Skeletal muscle cell (primary cell): ENCODE measurements around the gene SNX1.

Experiments
- DNase-seq: peaks from one replicate; pipeline ENCODE4 v3.0.0-alpha.2; 2010; ENCODE audit warnings: low read depth
- H3K4me3 ChIP-seq: 2 replicates; pipeline ENCODE4 v1.5.1; 2011; ENCODE audit warnings: low read depth, mild to moderate bottlenecking, control low read depth, low read length, moderate library complexity

The SNX1 gene

DNA sequence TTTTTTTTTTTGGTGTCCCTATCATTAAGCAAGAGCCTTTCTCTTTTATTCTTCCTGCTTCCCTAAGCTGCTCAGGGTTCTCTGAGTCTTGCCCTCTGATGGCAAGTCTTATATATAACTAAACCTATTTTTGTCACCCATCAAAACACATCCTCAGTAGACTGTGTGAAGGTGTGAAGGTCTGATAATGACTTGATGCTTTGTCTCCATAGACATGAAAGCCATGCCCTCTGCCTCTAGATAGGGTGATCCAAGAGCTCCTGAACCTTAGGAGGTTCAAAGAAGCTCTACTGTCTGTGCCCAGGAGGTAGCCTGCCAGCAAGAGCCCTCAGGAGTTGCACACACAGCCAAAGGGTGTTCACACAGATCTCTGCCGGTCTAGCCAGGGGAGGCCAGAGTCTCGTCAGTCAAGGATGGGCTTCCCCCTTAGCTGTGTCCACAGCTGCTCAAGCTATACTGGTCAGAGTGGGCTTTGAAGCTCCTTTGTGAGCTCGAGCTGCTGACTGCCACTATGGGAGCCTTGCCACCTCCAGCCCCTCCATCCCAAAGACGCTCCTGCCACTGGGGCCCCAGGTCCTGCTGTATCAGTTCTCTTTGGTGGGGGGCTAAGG, 42.7 kb downstream of the SNX1 start:
- DNase-seq: no peak
- no peak overlapping the region for H3K4me3 ChIP-seq

DNA sequence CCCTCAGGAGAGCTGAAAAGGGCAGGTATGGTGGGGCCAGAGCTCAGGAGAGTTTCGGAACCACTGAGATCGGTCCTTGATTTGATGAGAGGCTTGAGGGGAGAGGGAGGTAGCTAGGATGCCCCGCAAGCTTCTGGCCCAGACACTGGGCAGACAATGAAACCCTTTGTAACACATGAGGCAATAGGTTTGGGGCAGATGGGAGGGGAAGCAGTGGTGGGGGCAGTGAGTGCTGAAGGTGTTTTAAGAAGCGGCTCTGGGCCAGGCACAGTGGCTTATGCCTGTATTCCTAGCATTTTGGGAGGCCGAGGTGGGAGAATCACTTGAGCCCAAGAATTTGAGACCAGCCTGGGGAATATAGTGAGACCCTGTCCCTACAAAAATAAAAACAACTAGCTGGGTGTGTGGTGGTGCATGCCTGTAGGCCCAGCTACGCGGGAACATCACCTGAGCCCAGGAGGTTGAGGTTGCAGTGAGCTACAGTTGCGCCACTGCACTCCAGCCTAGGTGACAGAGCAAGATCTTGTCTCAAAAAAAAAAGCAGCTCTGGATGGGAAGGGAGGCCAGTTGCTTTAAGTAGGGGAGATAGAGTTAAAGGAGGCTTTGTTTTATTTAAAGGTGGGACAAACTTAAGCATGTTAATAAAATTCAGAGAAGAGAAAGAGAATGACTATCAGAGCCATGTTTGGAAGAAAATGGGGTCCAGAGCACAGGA, 46.2 kb downstream of the SNX1 start:
- DNase-seq: no peak
- no peak overlapping the region for H3K4me3 ChIP-seq

DNA sequence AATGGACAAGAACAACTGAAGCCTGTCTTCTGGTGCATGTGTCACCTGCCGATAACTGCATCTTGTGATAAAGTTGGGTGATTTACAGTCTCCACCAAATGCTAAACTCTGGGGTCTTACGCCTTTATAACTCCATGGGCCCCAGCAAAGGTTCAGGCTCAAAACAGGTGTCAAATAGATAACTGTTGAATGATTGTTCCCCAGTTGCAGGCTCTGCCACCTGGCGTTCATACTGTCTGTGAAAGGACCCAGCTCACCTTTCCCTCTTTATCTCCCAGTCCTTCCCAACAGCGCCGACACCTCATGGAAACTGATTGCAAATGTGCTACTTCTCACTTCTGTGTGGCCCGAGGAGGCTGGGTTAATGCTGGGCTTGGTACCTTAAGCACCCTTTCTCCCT, 47.5 kb downstream of the SNX1 start:
- DNase-seq: no peak
- H3K4me3 ChIP-seq: no peak overlapping the region

DNA sequence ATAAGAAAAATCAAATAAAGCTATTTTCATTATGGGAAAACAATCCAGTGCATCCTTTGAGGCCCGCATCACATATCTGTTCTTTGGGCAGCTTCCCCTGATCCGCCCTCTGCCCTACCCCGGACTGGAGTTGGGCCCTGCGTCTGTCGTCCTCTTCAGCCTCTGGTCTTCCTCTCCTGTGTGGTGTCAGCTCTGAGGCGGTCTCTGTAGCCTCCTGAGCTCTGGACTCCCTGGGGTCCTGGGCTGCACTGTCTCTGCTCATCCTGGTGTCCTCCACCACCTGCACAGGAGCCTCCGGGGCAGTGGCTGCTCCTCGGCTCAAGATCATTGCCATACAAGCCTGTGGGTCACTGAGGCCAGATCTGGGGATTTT, 48.4 kb downstream of the SNX1 start:
- no peak for DNase-seq
- no peak overlapping the region for H3K4me3 ChIP-seq

DNA sequence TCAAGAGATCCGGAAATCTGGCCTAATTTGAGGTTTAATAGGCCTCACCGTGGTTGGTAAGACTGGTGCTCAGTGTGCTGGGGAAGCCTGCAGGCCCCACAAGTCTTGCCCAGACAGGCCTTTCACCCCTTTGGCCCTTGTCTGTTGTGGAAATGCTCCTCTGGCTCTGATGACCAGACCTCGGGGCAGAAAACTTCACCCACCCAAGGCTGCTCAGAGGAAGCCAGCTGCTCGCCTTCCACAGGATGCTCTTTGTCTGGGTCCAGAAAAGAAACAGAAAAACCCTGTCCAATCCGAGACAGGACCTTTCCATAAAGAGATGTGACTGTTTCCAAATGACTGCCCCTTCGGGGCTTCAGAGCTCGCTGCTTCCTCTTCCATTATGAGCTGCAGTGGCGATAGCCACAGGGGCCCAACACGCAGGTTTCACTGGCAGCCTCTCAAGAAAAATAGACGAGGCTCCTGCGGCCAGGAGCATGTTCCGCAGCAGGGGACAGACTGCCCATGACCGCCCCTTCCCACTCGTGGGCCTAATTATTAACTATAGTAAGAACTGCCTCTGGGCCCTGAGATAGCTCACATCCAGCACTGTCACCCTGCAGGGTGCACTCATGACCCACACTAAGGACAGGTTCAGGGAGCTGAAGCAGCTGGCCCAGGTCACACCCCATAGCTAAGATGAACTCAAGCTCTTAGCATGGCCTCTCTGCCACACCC, 48.9 kb downstream of the SNX1 start:
- H3K4me3 ChIP-seq: no peak overlapping the region
- DNase-seq: no peak

DNA sequence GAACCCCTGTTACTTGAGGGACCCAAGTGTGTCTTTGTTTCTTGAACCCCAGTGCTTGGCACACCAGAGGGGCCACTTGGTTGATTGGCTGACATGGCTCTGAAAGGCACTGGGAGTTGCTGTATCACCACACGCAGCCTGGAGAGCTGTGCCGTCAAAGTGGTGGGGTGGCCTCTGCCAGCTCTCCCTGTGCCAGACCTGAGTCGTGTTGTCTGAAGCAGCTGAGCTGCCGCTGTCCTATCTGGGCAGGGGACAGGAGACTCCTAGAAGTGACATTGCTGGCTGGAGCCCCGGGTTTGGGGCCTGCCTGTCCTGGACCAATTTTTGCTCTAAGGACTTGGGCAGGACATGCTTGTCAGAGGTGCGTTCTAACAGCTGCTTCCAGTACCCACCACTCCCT, 50.3 kb downstream of the SNX1 start:
- DNase-seq: no peak
- H3K4me3 ChIP-seq: no peak overlapping the region

DNA sequence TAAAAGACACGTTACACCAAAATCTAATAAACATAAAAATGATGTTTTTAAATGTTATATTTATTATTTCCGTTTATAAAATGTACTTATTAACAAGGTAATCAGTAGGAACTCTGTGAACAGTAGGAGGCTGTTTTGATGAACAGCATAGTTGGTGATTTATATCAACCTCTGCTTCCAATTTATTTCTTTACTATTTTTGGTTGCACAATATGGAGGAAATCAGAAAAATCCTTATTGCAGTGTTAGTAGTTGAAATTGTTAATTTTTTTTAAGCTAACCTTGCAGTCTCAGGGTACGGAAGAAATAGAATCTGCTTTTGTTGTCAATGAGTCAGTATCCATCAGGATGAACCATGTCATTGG, 50.7 kb downstream of the SNX1 start:
- DNase-seq: no peak
- H3K4me3 ChIP-seq: no peak overlapping the region

DNA sequence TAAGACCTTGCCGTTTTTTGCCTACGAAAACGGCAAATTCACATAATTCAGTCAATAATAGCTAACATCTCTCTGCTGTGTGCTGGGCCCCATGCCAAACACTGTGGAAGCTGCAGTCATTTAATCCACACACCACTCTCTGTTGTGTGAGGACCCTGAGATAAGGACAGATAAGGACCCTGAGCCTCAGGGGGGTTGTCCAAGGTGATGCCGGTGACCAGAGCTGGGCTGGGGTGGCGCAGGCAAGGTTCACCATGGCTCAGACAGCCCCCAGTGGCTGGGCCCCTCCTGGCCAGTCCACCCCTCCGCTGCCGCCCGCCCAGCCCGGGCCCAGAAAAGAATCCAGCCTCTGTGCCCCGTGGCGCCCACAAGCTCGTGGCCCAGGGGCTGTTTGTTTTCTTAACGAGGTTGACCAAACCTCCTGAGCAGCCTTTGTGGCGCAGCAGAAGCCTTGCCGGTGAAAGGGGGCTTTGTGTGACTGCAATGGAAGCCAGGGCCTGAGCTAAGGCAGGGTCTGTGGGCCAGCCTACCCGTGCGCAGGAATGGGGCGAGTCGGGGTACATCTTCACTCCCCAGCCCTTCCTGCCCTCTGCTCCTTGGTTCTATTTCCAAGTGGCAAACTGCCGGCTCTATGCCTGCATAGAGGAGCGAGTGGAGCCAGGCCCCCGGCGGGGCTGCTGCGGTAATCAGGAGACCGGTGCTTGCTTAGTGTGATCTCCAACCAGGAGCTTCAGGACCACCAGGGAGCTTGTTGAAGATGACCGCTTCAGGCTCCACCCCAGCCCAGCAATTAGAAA, 51.3 kb downstream of the SNX1 start:
- H3K4me3 ChIP-seq: no peak overlapping the region
- no peak for DNase-seq

DNA sequence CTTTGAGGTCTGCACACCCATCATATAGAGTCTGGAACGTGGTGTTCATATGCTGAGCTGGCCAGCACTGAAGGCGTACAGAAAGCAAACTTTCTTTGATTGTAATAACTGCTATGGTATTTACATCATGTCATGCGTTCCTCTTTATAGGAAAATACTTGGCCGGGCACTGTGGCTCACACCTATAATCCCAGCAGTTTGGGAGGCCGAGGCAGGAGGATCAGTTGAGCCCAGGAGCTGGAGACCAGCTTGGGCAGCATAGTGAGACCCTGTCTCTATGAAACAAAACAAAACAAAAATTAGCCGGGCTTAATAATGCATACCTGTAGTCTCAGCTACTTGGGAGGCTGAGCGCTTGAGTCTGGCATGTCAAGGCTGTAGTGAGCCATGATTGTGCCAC, 52.4 kb downstream of the SNX1 start:
- H3K4me3 ChIP-seq: no peak overlapping the region
- no peak for DNase-seq

DNA sequence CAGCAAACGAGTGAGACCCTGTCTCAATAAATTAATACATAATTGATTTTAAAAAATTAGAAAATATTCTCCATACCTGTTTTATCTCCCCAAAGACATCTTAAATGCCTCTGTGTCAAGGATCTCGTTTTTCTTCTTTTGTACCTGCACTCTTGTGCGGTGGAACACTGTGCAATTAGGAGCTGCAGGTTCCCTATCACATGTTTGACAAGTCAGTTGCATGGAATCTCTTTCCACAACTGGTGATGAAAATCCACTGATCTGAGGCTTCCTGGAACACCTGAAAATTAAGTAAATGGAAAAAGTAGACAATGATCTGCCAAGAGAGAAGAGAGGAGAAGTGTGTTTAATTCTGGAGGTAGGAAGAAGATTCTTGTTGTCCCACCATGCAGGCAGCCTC, 52.8 kb downstream of the SNX1 start:
- H3K4me3 ChIP-seq: no peak overlapping the region
- DNase-seq: no peak

DNA sequence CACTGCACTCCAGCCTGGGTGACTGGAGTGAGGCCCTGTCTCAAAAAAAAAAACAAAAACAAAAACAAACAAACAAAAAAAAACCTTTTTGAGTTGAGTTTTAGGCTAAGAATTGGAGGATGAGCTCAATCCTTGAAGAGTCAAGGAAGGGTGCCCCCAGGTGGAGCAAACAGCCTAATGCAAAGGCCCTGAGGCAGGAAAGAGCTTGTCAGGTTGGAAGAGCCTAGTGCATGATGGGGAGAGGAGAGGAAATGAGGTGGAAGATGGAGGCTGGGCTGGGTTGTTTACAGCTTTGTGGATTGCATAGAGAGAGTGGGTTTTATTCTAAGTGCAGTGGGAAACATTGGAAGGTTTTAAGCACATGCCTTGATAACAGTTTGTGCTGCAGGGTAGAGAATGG, 53.6 kb downstream of the SNX1 start:
- no peak for DNase-seq
- no peak overlapping the region for H3K4me3 ChIP-seq

DNA sequence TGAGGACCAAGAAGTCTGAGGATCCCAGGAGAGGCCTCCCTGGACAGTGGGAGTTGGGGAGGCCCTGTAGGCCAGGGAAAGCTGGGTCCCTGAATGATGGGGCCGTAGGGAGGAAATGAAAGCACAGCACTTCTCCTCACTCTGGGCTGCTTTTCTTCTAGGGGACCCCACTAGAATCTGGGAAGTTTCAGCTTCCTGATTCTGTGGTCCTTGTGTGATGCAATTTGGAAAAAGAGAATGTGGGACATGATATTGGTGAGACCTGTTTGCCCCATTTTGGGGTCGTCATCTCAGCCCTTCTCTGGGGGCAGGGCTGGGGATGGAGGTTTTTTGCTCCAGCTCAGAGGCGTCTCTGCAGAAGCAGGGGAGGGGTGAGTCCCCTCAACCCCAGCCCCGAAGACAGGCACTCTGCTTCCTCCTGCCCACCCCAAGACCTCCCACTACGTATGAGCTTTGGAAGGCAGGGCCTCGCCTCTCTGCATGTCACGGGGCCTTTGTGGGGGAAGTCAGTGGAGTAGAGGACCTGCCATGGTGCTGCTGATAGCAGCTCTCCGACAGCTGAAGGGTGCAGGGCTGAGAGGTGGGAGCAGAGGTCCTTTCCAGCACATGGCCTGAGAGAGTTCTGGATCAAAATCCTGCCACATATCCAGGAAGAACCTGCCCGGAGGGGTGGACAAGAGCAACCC, 54.3 kb downstream of the SNX1 start:
- DNase-seq: no peak
- no peak overlapping the region for H3K4me3 ChIP-seq

DNA sequence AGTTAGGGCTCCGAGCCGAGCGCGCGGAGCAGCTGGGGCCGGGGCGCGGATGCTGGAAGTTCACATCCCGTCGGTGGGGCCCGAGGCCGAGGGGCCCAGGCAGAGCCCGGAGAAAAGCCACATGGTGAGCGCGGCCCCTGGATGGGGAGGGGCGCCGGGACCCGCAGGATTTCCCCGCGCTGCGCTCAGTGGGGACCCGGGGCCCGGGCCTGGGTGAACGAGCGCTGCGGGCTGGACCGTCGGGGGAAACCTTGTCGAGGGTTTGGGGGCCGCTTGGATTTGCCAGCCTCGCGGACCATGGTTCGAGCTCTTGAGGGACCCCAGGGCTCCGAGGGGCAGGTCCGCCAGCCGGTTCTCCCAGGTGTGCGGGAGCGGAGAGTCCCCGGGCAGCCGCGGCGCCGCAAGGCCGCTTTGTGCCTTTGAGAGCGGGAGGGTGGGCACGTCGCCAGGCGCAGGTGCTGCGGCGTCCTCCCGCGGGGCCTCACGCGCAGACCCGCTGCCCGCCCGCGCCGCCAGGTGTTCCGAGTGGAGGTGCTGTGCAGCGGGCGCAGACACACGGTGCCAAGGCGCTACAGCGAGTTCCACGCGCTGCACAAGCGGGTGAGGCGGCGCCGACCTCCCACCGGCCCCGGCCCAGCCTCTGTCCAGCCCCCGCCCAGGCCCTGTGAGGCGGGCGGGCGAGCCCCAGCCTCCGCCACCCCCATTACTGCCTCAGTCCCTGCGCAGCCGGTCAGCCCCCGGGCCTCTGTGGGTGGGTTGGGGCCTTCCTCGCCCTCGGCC, 56.1 kb downstream of the SNX1 start, which contains the start of gene SNX22:
Gene SNX22, plus strand, starts transcription at position 5 of the 780 bp plus-strand sequence. Its CDS starts 45 bp downstream, at position 50.
- no peak for DNase-seq
- H3K4me3 ChIP-seq: peak within 1 kb of the TSS; percentile 54

DNA sequence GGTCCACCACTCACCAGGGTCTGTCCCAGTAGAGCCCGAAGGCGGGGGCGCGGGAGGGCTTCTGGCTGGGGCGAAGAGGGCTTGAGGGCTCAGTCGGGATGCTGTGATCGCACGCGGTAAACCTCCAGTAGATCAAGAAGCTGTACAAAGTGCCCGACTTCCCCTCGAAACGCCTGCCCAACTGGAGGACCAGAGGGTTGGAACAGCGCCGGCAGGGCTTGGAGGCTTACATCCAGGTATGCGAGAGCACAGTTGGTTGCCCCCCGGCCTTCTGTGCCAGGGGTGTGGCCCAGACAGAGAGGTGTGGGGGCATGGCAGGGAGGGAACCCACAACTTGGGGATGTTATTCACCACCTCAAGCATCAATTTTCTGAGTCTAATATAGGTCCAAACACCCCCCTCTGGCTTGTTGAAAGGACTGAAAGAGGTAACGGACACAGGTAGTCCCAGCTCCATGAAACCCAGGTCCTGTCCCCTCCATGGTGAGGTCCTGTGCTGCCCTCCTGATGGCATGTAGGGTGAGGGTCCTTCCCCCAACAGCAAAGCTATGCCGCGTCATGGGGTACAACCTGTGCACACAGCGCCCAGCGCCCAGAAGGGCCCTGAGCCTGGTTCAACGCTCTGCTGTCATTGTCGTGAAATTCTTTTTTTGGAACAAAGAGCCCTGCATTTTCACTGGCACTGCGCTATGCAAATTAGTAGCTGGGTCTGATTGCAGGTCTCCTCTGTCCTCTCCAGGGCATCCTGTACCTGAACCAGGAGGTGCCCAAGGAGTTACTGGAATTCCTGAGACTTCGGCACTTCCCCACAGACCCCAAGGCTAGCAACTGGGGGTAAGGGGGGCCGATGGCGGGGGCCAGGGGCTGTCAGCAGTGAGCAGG, 57.0 kb downstream of the SNX1 start:
- H3K4me3 ChIP-seq: peak overlapping the region; percentile 54
- no peak for DNase-seq

DNA sequence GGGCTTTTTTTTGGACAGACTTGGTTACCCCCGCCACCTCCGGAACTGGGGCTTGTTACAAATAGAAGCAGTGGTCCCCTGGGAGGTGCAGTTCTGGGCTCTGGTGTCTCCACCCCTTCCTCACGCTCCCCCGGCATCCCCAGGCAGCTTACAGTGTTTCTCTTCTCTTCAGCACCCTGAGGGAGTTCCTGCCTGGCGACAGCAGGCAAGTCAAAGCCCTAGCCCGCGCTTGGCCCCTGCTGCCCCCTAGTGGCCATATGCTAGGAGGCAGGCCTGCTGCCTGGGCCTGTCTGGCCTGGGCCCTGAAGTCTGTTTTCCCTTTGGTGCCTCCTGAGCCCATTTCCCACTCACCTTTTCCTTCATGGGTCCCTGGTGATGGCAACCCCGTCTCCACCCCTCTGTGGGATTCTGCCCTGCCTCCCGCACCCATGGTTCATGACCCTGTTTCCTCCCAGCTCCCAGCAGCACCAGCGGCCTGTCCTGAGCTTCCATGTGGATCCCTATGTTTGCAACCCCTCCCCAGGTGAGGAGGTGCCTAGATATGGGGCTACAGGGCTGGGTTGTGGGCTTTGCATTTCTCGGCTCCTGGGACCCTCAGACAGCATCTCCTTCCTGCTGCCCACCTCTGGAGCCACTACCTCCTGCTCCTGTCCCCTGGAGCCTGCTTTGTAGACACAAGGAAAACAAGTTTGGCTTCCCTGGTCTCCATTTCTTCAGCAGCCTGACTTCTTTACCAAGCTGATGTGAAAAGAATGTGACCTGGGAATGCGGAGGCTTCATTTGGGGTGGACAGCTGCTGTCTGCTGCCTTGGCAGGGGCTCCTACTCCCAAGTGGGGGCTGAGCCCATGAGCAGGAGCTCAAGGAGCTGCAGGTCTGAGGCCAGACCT, 57.9 kb downstream of the SNX1 start:
- peak; percentile 44 for DNase-seq
- H3K4me3 ChIP-seq: no peak overlapping the region

DNA sequence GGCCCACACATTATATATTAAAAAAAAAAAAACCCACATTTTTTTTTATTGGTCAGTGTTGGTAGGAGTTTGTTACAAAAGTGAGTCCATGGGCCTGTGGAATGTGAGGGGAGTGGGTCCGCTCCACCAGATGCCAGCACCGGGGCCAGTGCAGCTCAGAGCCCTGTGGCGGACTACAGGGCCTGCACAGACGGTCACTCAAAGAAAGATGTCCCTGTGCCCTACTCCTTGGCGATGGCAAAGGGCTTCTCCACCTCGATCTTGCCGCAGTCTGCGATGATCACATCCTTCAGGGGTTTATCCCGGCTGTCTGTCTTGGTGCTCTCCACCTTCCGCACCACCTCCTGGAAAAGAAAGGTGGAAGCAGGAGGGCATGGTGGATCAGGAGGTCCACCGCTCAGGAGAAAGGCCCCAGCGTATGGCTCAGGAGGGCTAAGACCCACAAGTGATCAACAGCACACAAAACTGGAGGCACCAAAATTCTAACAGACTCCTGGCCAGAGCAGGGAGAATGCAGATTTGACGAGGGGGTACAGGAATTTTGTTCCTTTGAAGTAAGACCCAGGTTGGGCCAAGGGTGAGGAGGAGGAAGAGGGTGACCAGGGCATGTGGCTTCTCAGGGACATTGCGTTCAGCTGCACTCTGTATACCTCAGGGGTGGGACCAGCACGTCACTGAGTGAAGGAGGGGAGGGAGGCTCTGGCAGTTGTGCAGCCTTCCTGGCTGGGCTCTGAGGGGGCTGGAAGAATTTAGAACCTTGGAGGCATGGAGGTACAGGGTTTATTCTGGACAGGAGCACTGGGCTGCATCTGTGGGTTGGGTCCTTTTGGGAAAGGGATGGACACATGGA, 60.2 kb downstream of the SNX1 start:
- DNase-seq: no peak
- no peak overlapping the region for H3K4me3 ChIP-seq
